PC-3 (cell line): ENCODE results near the gene ZNF614.

ENCODE experiments used
- CTCF ChIP-seq: fragments of 300-600 bp; sonication (generic); conservative IDR thresholded peaks from 2 replicates; pipeline ENCODE4 v1.5.1; 2017; ENCODE audit warnings: antibody characterized with exemption, low read depth, mild to moderate bottlenecking, low read length
- EZH2 ChIP-seq: fragments of 300-600 bp; sonication (generic); IDR thresholded peaks from one replicate; pipeline ENCODE4 v1.6.1; 2017; ENCODE audit warnings: antibody characterized with exemption, mild to moderate bottlenecking, low read length; ENCODE audit not compliant: unreplicated experiment
- EZH2phosphoT487 ChIP-seq: fragments of 300-600 bp; sonication (generic); IDR thresholded peaks from 2 replicates; pipeline ENCODE4 v1.6.1; 2018; ENCODE audit warnings: mild to moderate bottlenecking, antibody characterized with exemption, low read length, borderline replicate concordance

GRCh38 chr19:52007806-52008557 is 20.2 kb downstream of the ZNF614 start, which contains the start of gene ZNF615:
- TF ChIP-seq CTCF (no peak), EZH2 (no peak), EZH2phosphoT487 (no peak)
